CD4-positive, alpha-beta T cell (primary cell): ENCODE results near the gene USP2. TPM values are rescaled to one million over a fixed set of nuclear protein-coding genes. Genes with fewer than 3 reads are reported as not detected.

ENCODE experiments used
- ATAC-seq: fragments of 200-7000 bp; cut with Tn5 transposase; one replicate; pipeline ENCODE4 v1.10.0; 2022; ENCODE audit warnings: mild to moderate bottlenecking; ENCODE audit not compliant: poor library complexity
- CTCF ChIA-PET: fragments of 350-600 bp; sonication (Branson Sonifier 250); formaldehyde crosslinking; loops from one replicate; lab custom pipeline; 2021; ENCODE audit warnings: antibody characterized with exemption, inconsistent platforms; lab: Charles Lee
- POLR2A ChIA-PET: fragments of 350-600 bp; sonication (Branson Sonifier 250); formaldehyde crosslinking; loops from one replicate; lab custom pipeline; 2021; ENCODE audit warnings: antibody characterized with exemption, inconsistent platforms; lab: Charles Lee
- DNase-seq, 14 experiments: peaks; one replicate each; pipeline ENCODE4 v3.0.0-alpha.2; 2013 to 2020; ENCODE audit warnings: mixed read lengths in 2 of 14
- H3K27ac ChIP-seq, 2 donors: one replicate each; pipeline versions ENCODE4 v1.5.1 to v1.7.0; 2013; ENCODE audit warnings: low read length in 2 of 2, low read depth in 1 of 2, mild to moderate bottlenecking in 1 of 2
- H3K27me3 ChIP-seq, 2 experiments: 1 replicate in 1 of 2; 2 replicates in 1 of 2; pipeline versions ENCODE4 v1.6.1 to v1.7.0; 2013; ENCODE audit warnings: low read length in 2 of 2, control low read depth in 1 of 2, mild to moderate bottlenecking in 1 of 2, moderate library complexity in 1 of 2; ENCODE audit not compliant: insufficient read depth in 2 of 2, control insufficient read depth in 1 of 2
- H3K36me3 ChIP-seq: one replicate; pipeline ENCODE4 v1.6.1; 2013; ENCODE audit warnings: low read length, control low read depth; ENCODE audit not compliant: insufficient read depth
- H3K4me1 ChIP-seq: one replicate; pipeline ENCODE4 v1.6.1; 2013; ENCODE audit warnings: low read length, control low read depth; ENCODE audit not compliant: insufficient read depth
- H3K4me3 ChIP-seq: one replicate; pipeline ENCODE4 v1.5.1; 2013; ENCODE audit warnings: mild to moderate bottlenecking, low read length, moderate library complexity
- H3K9me3 ChIP-seq, 2 experiments: 1 replicate in 1 of 2; 2 replicates in 1 of 2; pipeline versions ENCODE4 v1.6.1 to v1.7.0; 2013; ENCODE audit warnings: low read length in 2 of 2, mild to moderate bottlenecking in 2 of 2, control low read depth in 1 of 2, moderate library complexity in 1 of 2; ENCODE audit not compliant: control insufficient read depth in 1 of 2, insufficient read depth in 1 of 2
- H3K27ac Mint-ChIP-seq: one replicate; pipeline ENCODE4 v1.8.0; 2020; ENCODE audit warnings: mixed read lengths
- H3K27me3 Mint-ChIP-seq: one replicate; pipeline ENCODE4 v1.8.0; 2021; ENCODE audit warnings: mixed read lengths
- H3K36me3 Mint-ChIP-seq: one replicate; pipeline ENCODE4 v1.8.0; 2021; ENCODE audit warnings: low read depth, mixed read lengths
- H3K4me1 Mint-ChIP-seq: one replicate; pipeline ENCODE4 v1.8.0; 2021; ENCODE audit warnings: low read depth, mixed read lengths
- H3K4me3 Mint-ChIP-seq: one replicate; pipeline ENCODE4 v1.8.0; 2020; ENCODE audit warnings: mild to moderate bottlenecking, mixed read lengths
- H3K9me3 Mint-ChIP-seq: one replicate; pipeline ENCODE4 v1.8.0; 2020; ENCODE audit warnings: mixed read lengths
- CTCF ChIP-seq: fragments of 200-600 bp; IDR thresholded peaks from one replicate; pipeline ENCODE4 v1.8.0; 2022; ENCODE audit warnings: antibody characterized with exemption, mild to moderate bottlenecking
- intact Hi-C, 2 experiments: fragments of 100-400 bp; cut with DNase I in 1 of 2; cut with micrococcal nuclease in 1 of 2; formaldehyde crosslinking; loops; one replicate each; pipeline versions ENCODE4 v1.15.1 to v1.9.0; 2023 to 2025; cut with DNase I, micrococcal nuclease
- total RNA-seq, 174 experiments: library from RNA in 2 of 174; stranded (reverse) in 2 of 174; gene quantifications; one replicate each; pipeline ENCODE4 v1.2.3 and lab custom pipeline; 2021 to 2026

The USP2 gene
- total RNA-seq, 2 experiments from 2014 or later = 2.0 to 2.6 TPM

GRCh38 chr11:119403021-119403420, 21.5 kb upstream of the USP2 start:
- Mint-ChIP-seq H3K27me3 (peaks cover 17% of the 10 kb centered on the region), H3K27ac (no peak overlapping the region), H3K9me3 (peaks cover 24% of the 10 kb centered on the region), H3K4me1 (no peaks in the 10 kb centered on the region), H3K4me3 (no peak overlapping the region), H3K36me3 (peaks cover 3% of the 10 kb centered on the region)
- no peak for TF ChIP-seq CTCF
- no peak for ATAC-seq
- ChIA-PET POLR2A (no interaction called here), CTCF (no interaction called here)
- Histone ChIP-seq H3K9me3 (peaks cover 4 to 15% of the 10 kb centered on the region in 2 experiments), H3K4me1 (no peaks in the 10 kb centered on the region), H3K27ac (no peak overlapping the region), H3K4me3 (no peak overlapping the region), H3K36me3 (no peaks in the 10 kb centered on the region), H3K27me3 (peaks cover 0 to 5% of the 10 kb centered on the region in 2 experiments)
- DNase-seq = no peak
- intact Hi-C loops = no loop called here

DNA sequence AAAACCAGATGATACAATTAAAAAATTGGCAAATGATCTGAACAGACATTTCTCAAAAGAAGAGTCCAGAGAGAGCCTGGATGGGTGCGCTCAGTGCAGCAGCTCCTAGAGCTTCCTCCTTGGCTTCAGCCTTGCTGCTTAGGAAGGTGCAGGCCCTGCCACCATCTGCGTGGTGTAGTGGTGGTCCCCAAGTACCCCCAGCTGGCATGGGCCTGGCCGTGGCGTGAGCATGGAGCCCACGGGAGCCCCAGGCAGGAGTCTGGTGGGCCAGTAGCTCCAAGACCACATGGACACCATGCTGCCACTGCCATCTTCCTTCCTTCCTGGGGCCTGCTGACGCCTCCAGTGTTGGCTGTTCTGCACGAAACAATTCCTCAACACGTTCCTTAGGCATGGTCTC, 21.0 kb upstream of the USP2 start:
- POLR2A ChIA-PET = no interaction called here

GRCh38 chr11:119400860-119401259, 19.4 kb upstream of the USP2 start:
- no peak overlapping the region for H3K4me3 Mint-ChIP-seq
- no peak overlapping the region for H3K27ac ChIP-seq
- H3K27me3 ChIP-seq = peaks cover 0 to 16% of the 10 kb centered on the region in 2 experiments
- no peak overlapping the region for H3K4me3 ChIP-seq
- POLR2A ChIA-PET = no interaction called here
- TF ChIP-seq CTCF = no peak
- H3K36me3 Mint-ChIP-seq = peaks cover 3% of the 10 kb centered on the region
- no peaks in the 10 kb centered on the region for H3K4me1 ChIP-seq
- H3K9me3 ChIP-seq = peaks cover 4 to 23% of the 10 kb centered on the region in 2 experiments
- peaks cover 25% of the 10 kb centered on the region for H3K27me3 Mint-ChIP-seq
- DNase-seq (no peak), ATAC-seq (no peak)
- no peaks in the 10 kb centered on the region for H3K4me1 Mint-ChIP-seq
- H3K27ac Mint-ChIP-seq = no peak overlapping the region
- peaks cover 28% of the 10 kb centered on the region for H3K9me3 Mint-ChIP-seq
- CTCF ChIA-PET = no interaction called here
- H3K36me3 ChIP-seq = no peaks in the 10 kb centered on the region
- intact Hi-C loops = no loop called here

More for the DNA sequence above, 21.0 kb upstream of the USP2 start:
- Mint-ChIP-seq H3K36me3 (peaks cover 3% of the 10 kb centered on the region), H3K4me1 (no peaks in the 10 kb centered on the region), H3K4me3 (no peak overlapping the region), H3K27me3 (peaks cover 19% of the 10 kb centered on the region), H3K27ac (no peak overlapping the region), H3K9me3 (peaks cover 28% of the 10 kb centered on the region)
- Histone ChIP-seq H3K36me3 (no peaks in the 10 kb centered on the region), H3K4me1 (no peaks in the 10 kb centered on the region), H3K4me3 (no peak overlapping the region), H3K27me3 (peaks cover 0 to 9% of the 10 kb centered on the region in 2 experiments), H3K9me3 (peaks cover 4 to 20% of the 10 kb centered on the region in 2 experiments), H3K27ac (no peak overlapping the region)
- TF ChIP-seq CTCF = no peak
- no peak for DNase-seq
- no peak for ATAC-seq
- CTCF ChIA-PET = no interaction called here
- intact Hi-C loops = no loop called here
